ENCODE data around the gene LCMT1.
A peak's percentile ranks its signal among the peaks of the same experiment; 100 is the strongest.

- TF ChIP-seq CTCF (conservative IDR thresholded peaks at IDR 0.05; ENCODE audit: low read depth, low read length), result peak; percentile 71
- TF ChIP-seq RAD21 (IDR thresholded peaks at IDR 0.05; ENCODE audit: low read length), result peak; percentile 81
- peak; percentile 82 for TF ChIP-seq SMC3 (IDR thresholded peaks at IDR 0.05; ENCODE audit: low read depth, low read length)
- peak; percentile 29; the same call in 1 of the 2 replicates for TF ChIP-seq CEBPB (IDR thresholded peaks at IDR 0.05; ENCODE audit: low read depth, low read length)
- TF ChIP-seq RCOR1 (IDR thresholded peaks at IDR 0.05; ENCODE audit: insufficient replicate concordance, low read length), result no peak
Observed at GRCh38 chr16:25135254-25135878, 23.8 kb downstream of the LCMT1 start.

Data from IMR-90 (cell line).